IPS-18c (cell line): ENCODE measurements around the gene DYNC2I2.

ENCODE experiments used
- H3K4me3 ChIP-seq: 2 replicates; pipeline ENCODE4 v1.7.0; 2013; ENCODE audit warnings: low read depth, mild to moderate bottlenecking, low read length, moderate library complexity; ENCODE audit not compliant: insufficient read depth
- H3K9me3 ChIP-seq: one replicate; pipeline ENCODE4 v1.6.1; 2013; ENCODE audit warnings: mild to moderate bottlenecking, low read length, moderate library complexity; ENCODE audit not compliant: control insufficient read depth, insufficient read depth

The DYNC2I2 gene

GRCh38 chr9:128643519-128644300 is 12.9 kb downstream of the DYNC2I2 start:
- no peak overlapping the region for H3K4me3 ChIP-seq
- H3K9me3 ChIP-seq: no peaks in the 10 kb centered on the region

DNA sequence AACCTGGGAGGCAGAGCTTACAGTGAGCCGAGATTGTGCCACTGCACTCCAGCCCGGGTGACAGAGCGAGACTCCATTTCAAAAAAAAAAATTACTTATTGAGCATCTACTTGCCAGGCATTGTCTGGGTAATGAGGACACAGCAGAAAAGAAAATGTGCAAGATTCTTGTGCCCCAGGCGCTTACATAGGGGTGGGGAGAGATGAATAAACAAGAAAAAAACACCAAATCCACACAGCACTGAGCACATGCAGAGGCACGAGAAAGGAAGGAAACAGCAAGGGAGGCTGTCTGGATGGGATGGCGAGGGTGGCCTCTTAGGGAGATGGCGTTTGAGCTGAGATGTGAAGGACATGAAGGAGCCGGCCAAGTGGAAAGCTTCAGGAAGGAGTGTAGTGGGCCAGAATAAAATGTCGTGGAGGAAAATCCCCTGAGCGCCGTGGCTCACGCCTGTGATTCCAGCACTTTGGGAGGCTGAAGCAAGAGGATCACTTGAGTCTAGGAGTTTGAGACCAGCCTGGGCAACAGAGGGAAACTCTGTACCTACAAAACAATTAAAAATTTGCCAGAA is 13.9 kb downstream of the DYNC2I2 start:
- Histone ChIP-seq H3K4me3 (no peak overlapping the region), H3K9me3 (no peaks in the 10 kb centered on the region)

- Histone ChIP-seq H3K9me3 (no peaks in the 10 kb centered on the region), H3K4me3 (no peak overlapping the region)
These were observed 16.0 kb downstream of the DYNC2I2 start for GRCh38 chr9:128640603-128641002.

GRCh38 chr9:128638580-128638979 is 18.1 kb downstream of the DYNC2I2 start:
- Histone ChIP-seq H3K4me3 (no peak overlapping the region), H3K9me3 (no peaks in the 10 kb centered on the region)

GRCh38 chr9:128637656-128638055 is 19.0 kb downstream of the DYNC2I2 start:
- H3K9me3 ChIP-seq: no peaks in the 10 kb centered on the region
- H3K4me3 ChIP-seq: no peak overlapping the region

DNA sequence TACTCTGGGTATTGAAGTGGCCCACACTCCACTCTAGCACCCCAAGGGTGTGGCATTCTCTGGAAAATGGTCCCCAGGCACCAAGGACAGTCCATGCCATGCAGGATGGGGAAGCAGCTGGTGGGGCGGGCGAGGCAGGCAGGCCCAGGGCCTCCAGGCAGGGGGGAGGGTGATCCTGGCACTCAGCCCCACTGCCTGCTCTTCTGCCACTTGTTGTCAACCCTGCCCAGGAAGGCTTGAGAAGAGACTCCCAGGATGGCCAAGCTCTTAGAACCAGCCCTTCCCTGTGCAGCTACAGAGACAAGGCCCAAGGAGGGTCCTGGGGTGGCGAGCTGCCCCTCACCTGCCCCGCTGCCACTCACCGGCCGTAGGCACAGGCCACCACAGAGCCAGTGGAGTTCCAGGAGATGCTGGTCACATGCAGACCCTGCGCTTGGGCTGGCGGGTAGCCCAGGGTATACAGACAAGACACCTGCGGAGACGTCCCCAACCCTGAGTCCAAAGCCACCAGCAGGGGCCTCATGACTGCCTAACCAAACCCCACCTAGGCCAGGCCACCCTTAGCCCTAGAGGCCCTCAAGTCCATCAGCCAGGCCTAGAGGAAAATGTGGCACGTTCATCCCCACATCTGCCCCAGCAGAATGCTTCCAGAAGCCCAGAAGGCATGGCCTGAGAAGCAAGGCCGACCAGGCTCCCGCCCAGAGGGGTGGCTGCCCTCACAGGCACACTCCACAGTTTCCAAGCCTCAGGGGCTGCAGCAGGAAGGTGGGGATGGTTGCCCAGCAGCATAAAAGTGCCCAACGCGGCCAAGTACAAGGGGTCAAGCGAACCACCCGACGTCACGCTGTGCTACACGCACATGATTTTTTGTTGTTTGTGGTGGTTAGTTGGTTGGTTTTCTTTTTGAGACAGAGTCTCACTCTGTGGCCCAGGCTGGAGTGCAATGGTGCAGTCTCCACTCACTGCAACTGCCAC is 19.8 kb downstream of the DYNC2I2 start:
- Histone ChIP-seq H3K4me3 (no peak overlapping the region), H3K9me3 (no peaks in the 10 kb centered on the region)

- Histone ChIP-seq H3K9me3 (no peaks in the 10 kb centered on the region), H3K4me3 (no peak overlapping the region)
These were observed 20.6 kb downstream of the DYNC2I2 start for GRCh38 chr9:128636024-128636390.

- H3K4me3 ChIP-seq: no peak overlapping the region
- H3K9me3 ChIP-seq: no peaks in the 10 kb centered on the region
These were observed 21.2 kb downstream of the DYNC2I2 start for GRCh38 chr9:128635266-128636023.

GRCh38 chr9:128634651-128635262 is 21.9 kb downstream of the DYNC2I2 start:
- Histone ChIP-seq H3K4me3 (no peak overlapping the region), H3K9me3 (no peaks in the 10 kb centered on the region)

DNA sequence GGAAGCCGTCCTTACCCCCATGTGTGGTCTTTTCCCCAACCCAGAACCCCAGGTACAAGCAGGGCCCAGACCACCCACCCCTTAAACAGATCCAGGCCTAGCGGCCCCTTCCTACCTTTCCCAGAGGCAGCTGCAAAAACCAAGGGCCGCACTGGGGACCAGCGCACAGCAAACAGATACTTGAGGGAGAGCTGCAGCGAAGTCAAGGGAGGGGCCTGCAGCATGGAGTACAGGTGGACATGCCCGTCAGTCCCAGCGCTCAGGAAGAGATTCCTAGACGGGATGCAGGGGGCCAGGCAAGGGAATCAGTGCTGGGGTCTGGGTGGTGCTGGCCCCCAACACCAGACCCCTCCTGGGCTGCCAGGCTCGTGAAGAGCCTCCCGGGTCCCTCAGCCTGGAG is 22.5 kb downstream of the DYNC2I2 start:
- H3K9me3 ChIP-seq: no peaks in the 10 kb centered on the region
- no peak overlapping the region for H3K4me3 ChIP-seq

GRCh38 chr9:128633601-128634000 is 23.0 kb downstream of the DYNC2I2 start:
- no peak overlapping the region for H3K4me3 ChIP-seq
- H3K9me3 ChIP-seq: no peaks in the 10 kb centered on the region

DNA sequence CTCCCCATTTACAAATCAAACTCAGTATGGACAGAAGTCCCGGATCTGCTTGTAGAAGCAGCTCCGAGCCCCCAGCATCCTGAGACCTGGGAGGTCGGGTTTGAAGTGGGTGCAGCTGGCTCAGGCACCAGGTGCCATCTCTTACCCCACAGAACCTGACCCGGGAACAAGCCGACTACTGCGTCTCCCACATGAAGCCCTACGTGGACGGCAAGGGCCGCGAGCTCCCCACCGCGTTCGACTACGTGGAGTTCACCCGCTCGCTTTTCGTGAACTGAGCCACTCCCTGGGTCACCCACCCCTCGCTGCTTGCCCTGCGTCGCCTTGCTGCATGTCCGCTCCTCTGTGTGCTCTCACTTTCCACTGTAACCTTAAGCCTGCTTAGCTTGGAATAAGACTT is 23.6 kb downstream of the DYNC2I2 start:
- H3K4me3 ChIP-seq: no peak overlapping the region
- H3K9me3 ChIP-seq: no peaks in the 10 kb centered on the region

GRCh38 chr9:128632486-128632885 is 24.2 kb downstream of the DYNC2I2 start:
- H3K4me3 ChIP-seq: no peak overlapping the region
- H3K9me3 ChIP-seq: no peaks in the 10 kb centered on the region

DNA sequence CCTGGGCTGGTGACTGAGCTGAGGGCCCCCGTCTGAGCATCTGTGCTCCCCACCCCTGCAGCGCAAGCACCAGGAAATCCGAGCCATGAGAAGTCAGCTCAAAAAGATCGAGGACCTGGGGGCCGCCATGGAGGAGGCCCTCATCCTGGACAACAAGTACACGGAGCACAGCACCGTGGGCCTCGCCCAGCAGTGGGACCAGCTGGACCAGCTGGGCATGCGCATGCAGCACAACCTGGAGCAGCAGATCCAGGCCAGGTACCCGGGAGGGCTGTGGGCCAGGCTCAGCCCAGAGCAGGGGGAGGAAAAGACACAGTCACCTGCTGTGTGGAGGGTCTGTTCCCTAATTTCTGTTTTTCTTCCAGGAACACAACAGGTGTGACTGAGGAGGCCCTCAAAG is 24.6 kb downstream of the DYNC2I2 start:
- no peak overlapping the region for H3K4me3 ChIP-seq
- no peaks in the 10 kb centered on the region for H3K9me3 ChIP-seq

DNA sequence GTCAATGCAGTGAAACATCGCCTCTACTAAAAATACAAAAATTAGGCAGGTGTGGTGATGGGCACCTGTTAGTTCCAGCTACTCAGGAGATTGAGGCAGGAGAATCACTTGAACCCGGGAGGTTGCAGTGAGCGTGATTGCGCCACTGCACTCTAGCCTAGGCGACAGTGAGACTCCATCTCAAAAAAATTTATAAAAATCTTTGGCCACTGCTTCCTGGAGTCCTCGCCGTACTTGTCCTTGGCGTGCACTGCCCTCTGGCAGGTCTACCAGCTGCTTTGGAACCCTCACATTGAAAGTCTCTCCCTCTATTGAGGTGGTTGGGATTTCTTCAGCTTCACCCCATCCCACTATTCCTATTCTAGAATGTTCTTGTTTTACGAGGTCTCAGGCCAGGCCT is 25.0 kb downstream of the DYNC2I2 start:
- no peak overlapping the region for H3K4me3 ChIP-seq
- H3K9me3 ChIP-seq: no peaks in the 10 kb centered on the region

DNA sequence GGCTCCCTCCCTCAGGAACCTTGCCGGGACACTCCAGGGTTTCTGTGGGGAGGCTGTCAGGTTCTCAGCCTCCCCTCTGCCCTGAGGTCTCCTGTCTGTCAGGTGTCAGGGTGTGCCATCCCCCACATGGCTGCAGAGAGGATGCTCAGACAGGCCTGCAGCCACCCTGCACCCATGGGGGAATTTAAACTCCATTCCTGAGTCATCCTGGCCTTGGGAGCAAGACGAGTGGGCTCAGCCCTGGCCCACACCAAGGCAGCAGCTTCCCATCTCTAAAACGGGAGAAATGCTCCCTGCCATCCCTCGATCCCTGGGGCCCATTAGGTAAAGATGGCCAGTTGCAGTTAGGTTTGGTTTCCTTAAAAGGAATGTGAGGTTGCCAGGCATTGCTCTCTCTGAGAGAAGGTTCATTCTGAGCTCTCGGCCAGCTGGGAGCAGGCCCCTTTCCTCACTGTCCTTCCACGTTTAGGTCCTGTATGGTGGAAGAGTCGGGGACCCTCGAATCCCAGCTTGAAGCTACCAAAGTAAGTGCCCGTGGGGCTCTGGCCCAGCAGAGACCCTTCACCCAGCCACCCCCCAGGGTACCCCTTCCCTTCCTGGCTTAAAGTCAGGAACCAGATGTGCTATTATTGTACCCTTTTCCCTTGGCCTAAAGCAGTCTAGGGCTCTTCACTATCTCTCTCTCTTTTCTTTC is 26.6 kb downstream of the DYNC2I2 start:
- Histone ChIP-seq H3K4me3 (no peak overlapping the region), H3K9me3 (no peaks in the 10 kb centered on the region)
